DND-41 (cell line): Measurements from ENCODE around the gene CHAMP1.

ENCODE experiments used
- ATAC-seq: fragments of 200-7000 bp; cut with Tn5 transposase; 3 replicates; pipeline ENCODE4 v1.9.1; 2021; ENCODE audit warnings: low read depth; ENCODE audit not compliant: insufficient read depth
- DNase-seq: peaks from one replicate; pipeline ENCODE4 v3.0.0-alpha.2; 2020
- H2AFZ ChIP-seq: 2 replicates; pipeline ENCODE4 v1.6.0; 2012; ENCODE audit warnings: low read depth, low read length
- H3K27ac ChIP-seq: 2 replicates; pipeline ENCODE4 v1.5.1; 2012; ENCODE audit warnings: low read length, inconsistent platforms
- H3K27me3 ChIP-seq: fragments of 200-600 bp; sonication (generic); 2 replicates; pipeline ENCODE4 v1.6.0; 2012; ENCODE audit warnings: low read length, mild to moderate bottlenecking, inconsistent platforms; ENCODE audit not compliant: insufficient read depth, poor library complexity
- H3K36me3 ChIP-seq: 2 replicates; pipeline ENCODE4 v1.5.1; 2012; ENCODE audit warnings: low read length, inconsistent platforms; ENCODE audit not compliant: insufficient read depth
- H3K4me1 ChIP-seq: 2 replicates; pipeline ENCODE4 v1.5.1; 2012; ENCODE audit warnings: mild to moderate bottlenecking, low read length; ENCODE audit not compliant: insufficient read depth
- H3K4me2 ChIP-seq: 2 replicates; pipeline ENCODE4 v1.6.0; 2012; ENCODE audit warnings: mild to moderate bottlenecking, moderate library complexity, low read length, inconsistent platforms; ENCODE audit not compliant: insufficient read depth
- H3K4me3 ChIP-seq, 2 experiments: fragments of 200-600 bp in 1 of 2; shearing (Covaris generic) in 1 of 2; 2 replicates each; pipeline ENCODE4 v1.5.1; 2012 to 2016; ENCODE audit warnings: inconsistent platforms in 2 of 2, low read length in 2 of 2, mild to moderate bottlenecking in 2 of 2, low read depth in 1 of 2, moderate library complexity in 1 of 2
- H3K79me2 ChIP-seq: 2 replicates; pipeline ENCODE4 v1.6.0; 2012; ENCODE audit warnings: low read length, inconsistent platforms; ENCODE audit not compliant: insufficient read depth
- H3K9ac ChIP-seq: 2 replicates; pipeline ENCODE4 v1.6.0; 2012; ENCODE audit warnings: low read depth, mild to moderate bottlenecking, inconsistent platforms, low read length, moderate library complexity
- H3K9me3 ChIP-seq: 2 replicates; pipeline ENCODE4 v1.5.1; 2012; ENCODE audit warnings: low read length, moderate library complexity, mild to moderate bottlenecking, inconsistent platforms; ENCODE audit not compliant: insufficient read depth, severe bottlenecking
- H4K20me1 ChIP-seq: 2 replicates; pipeline ENCODE4 v1.6.0; 2012; ENCODE audit warnings: low read length; ENCODE audit not compliant: insufficient read depth
- CTCF ChIP-seq: IDR thresholded peaks from 2 replicates; pipeline ENCODE4 v1.5.1; 2012; ENCODE audit warnings: borderline replicate concordance, low read length, moderate library complexity, mild to moderate bottlenecking; ENCODE audit not compliant: poor library complexity, severe bottlenecking; ENCODE audit errors: extremely low read depth
- EZH2 ChIP-seq: IDR thresholded peaks from 3 replicates; pipeline ENCODE4 v1.6.1; 2012; ENCODE audit warnings: borderline replicate concordance, low read depth, mild to moderate bottlenecking, moderate library complexity, low read length, inconsistent platforms; ENCODE audit not compliant: severe bottlenecking

Gene CHAMP1

GRCh38 chr13:114314074-114314912 is at the start of gene CHAMP1:
Gene CHAMP1, plus strand, starts transcription at chr13:114314503. Its CDS starts 9,340 bp downstream, at chr13:114323843.
- peaks cover 59% of the 10 kb centered on the region for H3K79me2 ChIP-seq
- ATAC-seq, result peak; percentile 90
- peak within 1 kb of the TSS; percentile 92 for H3K27ac ChIP-seq

GRCh38 chr13:114264886-114265611 is 49.3 kb upstream of the CHAMP1 start:
- H4K20me1 ChIP-seq, result peaks cover 11% of the 10 kb centered on the region
- no peaks in the 10 kb centered on the region for H3K27me3 ChIP-seq
- no peak overlapping the region for H3K4me2 ChIP-seq
- peaks cover 37% of the 10 kb centered on the region for H3K4me1 ChIP-seq
- H3K4me3 ChIP-seq, result no peak overlapping the region
- no peak overlapping the region for H3K9ac ChIP-seq
- DNase-seq, result no peak
- H3K27ac ChIP-seq, result no peak overlapping the region
- no peak overlapping the region for H2AFZ ChIP-seq
- H3K79me2 ChIP-seq, result no peaks in the 10 kb centered on the region; the same call in 1 of the 2 replicates
- TF ChIP-seq EZH2 (no peak), CTCF (no peak)
- peaks cover 94% of the 10 kb centered on the region for H3K36me3 ChIP-seq
- no peak for ATAC-seq
- no peaks in the 10 kb centered on the region for H3K9me3 ChIP-seq

More at GRCh38 chr13:114314074-114314912, at the start of gene CHAMP1:
- peaks cover 57% of the 10 kb centered on the region for H3K4me1 ChIP-seq
- no peak for TF ChIP-seq CTCF
- TF ChIP-seq EZH2, result no peak
- H4K20me1 ChIP-seq, result peaks cover 40% of the 10 kb centered on the region
- peaks cover 21% of the 10 kb centered on the region for H3K36me3 ChIP-seq
- peak; percentile 96 for DNase-seq
- H3K27me3 ChIP-seq, result no peaks in the 10 kb centered on the region
- H3K9ac ChIP-seq, result peak within 1 kb of the TSS; percentile 97
- H3K4me2 ChIP-seq, result peak within 1 kb of the TSS; percentile 85
- H3K9me3 ChIP-seq, result no peaks in the 10 kb centered on the region
- peak within 1 kb of the TSS; percentile 74 to 87 for H3K4me3 ChIP-seq
- peak within 1 kb of the TSS; percentile 86 for H2AFZ ChIP-seq

- H2AFZ ChIP-seq, result no peak overlapping the region
- no peak overlapping the region for H3K4me3 ChIP-seq
- H3K9ac ChIP-seq, result no peak overlapping the region
- peaks cover 32% of the 10 kb centered on the region for H3K4me1 ChIP-seq
- peaks cover 88% of the 10 kb centered on the region for H3K36me3 ChIP-seq
- H4K20me1 ChIP-seq, result peaks cover 11% of the 10 kb centered on the region
- ATAC-seq, result no peak
- no peak overlapping the region for H3K4me2 ChIP-seq
- H3K79me2 ChIP-seq, result no peaks in the 10 kb centered on the region
- H3K27me3 ChIP-seq, result no peaks in the 10 kb centered on the region
- no peak for DNase-seq
- H3K9me3 ChIP-seq, result no peaks in the 10 kb centered on the region
- no peak overlapping the region for H3K27ac ChIP-seq
- TF ChIP-seq CTCF (no peak), EZH2 (no peak)
Observed at GRCh38 chr13:114266241-114266640, 48.1 kb upstream of the CHAMP1 start.
